Stimulated activated CD4-positive, alpha-beta T cell treated with anti-CD3 and anti-CD28 coated beads, TNF-alpha, amount 100 ng/mL, for 48 hours (primary cell): ENCODE measurements around the gene DHX35.

Experiments used
- DNase-seq, 3 donors: peaks; one replicate each; pipeline ENCODE4 v3.0.0-alpha.2; 2020; ENCODE audit warnings: low read depth in 3 of 3

Gene DHX35

GRCh38 chr20:39025883-39026282 is 63.7 kb downstream of the DHX35 start:
- no peak for DNase-seq

- no peak for DNase-seq
These were observed 67.2 kb downstream of the DHX35 start for GRCh38 chr20:39029364-39029763.

- no peak for DNase-seq
These were observed 70.9 kb downstream of the DHX35 start for GRCh38 chr20:39032997-39033396.

GRCh38 chr20:39036011-39036410 is 73.9 kb downstream of the DHX35 start:
- no peak for DNase-seq

GRCh38 chr20:39036851-39037250 is 74.7 kb downstream of the DHX35 start:
- DNase-seq, result no peak

GRCh38 chr20:39038047-39038446 is 75.9 kb downstream of the DHX35 start:
- DNase-seq, result no peak

- no peak for DNase-seq
These were observed 76.4 kb downstream of the DHX35 start for GRCh38 chr20:39038495-39038894.

- DNase-seq, result no peak
These were observed 77.1 kb downstream of the DHX35 start for GRCh38 chr20:39039261-39039660.

GRCh38 chr20:39040116-39040515 is 78.0 kb downstream of the DHX35 start:
- DNase-seq, result no peak

- no peak for DNase-seq
These were observed 78.9 kb downstream of the DHX35 start for GRCh38 chr20:39041067-39041466.

- no peak for DNase-seq
These were observed 80.4 kb downstream of the DHX35 start for GRCh38 chr20:39042279-39043150.

GRCh38 chr20:39044501-39044900 is 82.4 kb downstream of the DHX35 start:
- DNase-seq, result no peak

GRCh38 chr20:39045676-39046075 is 83.5 kb downstream of the DHX35 start:
- DNase-seq, result no peak

GRCh38 chr20:39047417-39047985 is 85.4 kb downstream of the DHX35 start:
- DNase-seq, result no peak

GRCh38 chr20:39048000-39048696 is 86.0 kb downstream of the DHX35 start:
- DNase-seq, result peak; percentile 39 to 71 (median 59)

- no peak for DNase-seq
These were observed 87.0 kb downstream of the DHX35 start for GRCh38 chr20:39049148-39049547.

- DNase-seq, result peak; percentile 46 to 73 (median 57)
These were observed 87.8 kb downstream of the DHX35 start for GRCh38 chr20:39049684-39050554.

- no peak for DNase-seq
These were observed 88.4 kb downstream of the DHX35 start for GRCh38 chr20:39050555-39050902.

- DNase-seq, result no peak
These were observed 90.5 kb downstream of the DHX35 start for GRCh38 chr20:39052676-39053075.

GRCh38 chr20:39057143-39057542 is 95.0 kb downstream of the DHX35 start:
- no peak for DNase-seq

- no peak for DNase-seq
These were observed 95.8 kb downstream of the DHX35 start for GRCh38 chr20:39057911-39058310.

GRCh38 chr20:39059036-39059435 is 96.9 kb downstream of the DHX35 start:
- DNase-seq, result no peak
